LNCaP clone FGC (cell line): ENCODE measurements around the gene SLCO3A1.
"Not testable (repeated sequence)": the region's sequence is repeated elsewhere in the genome, so short reads cannot be mapped to it uniquely, and the experiment has no call there.

Experiments
- DNase-seq: peaks from one replicate; pipeline ENCODE4 v3.0.0-alpha.2; 2011; ENCODE audit warnings: low read depth
- H3K4me3 ChIP-seq: 2 replicates; pipeline ENCODE4 v1.5.1; 2011; ENCODE audit warnings: mild to moderate bottlenecking, low read depth, low read length, control low read depth
- CTCF ChIP-seq: IDR thresholded peaks from 2 replicates; pipeline ENCODE4 v1.5.1; 2012; ENCODE audit warnings: mild to moderate bottlenecking; ENCODE audit not compliant: control insufficient read depth, insufficient read depth; ENCODE audit errors: extremely low read depth

The SLCO3A1 gene

DNA sequence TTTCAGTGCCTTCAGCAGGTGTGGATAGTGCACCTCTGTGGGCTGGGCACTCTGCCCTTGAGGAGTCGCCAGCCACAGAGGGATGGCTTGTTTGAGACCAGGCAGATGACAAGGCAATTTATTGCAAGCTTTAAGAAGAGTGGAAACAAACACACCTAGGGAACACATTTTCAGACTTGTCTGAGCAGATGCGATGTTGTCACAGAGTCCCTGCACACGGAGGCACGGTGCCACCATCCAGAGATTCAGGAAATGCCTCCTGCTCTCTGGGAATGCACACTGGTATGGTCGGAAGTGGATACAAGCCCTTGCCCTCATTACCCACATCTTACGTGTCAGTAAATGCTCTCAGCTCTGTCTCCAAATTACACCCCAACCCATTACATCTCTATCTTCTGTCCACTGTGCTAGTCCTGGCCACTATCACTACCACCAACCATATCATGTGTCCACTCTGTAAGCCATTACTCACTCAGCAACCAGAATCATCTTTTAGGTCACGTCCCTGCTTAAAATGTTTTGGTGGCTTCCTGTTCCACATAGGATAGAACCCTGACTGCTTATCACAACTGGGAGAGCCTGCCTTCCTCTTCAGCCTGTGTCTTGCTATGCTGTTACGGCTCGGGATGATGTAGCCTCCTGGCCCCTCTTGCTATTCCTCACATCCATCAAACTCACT, 196.9 kb downstream of the SLCO3A1 start:
- no peak for TF ChIP-seq CTCF
- DNase-seq = no peak

GRCh38 chr15:92051716-92052115, 198.2 kb downstream of the SLCO3A1 start:
- no peak for DNase-seq
- no peak overlapping the region for H3K4me3 ChIP-seq
- no peak for TF ChIP-seq CTCF

More for the DNA sequence above, 196.9 kb downstream of the SLCO3A1 start:
- no peak overlapping the region for H3K4me3 ChIP-seq

GRCh38 chr15:92053753-92054316, 200.3 kb downstream of the SLCO3A1 start:
- H3K4me3 ChIP-seq = no peak overlapping the region
- peak; percentile 22 for TF ChIP-seq CTCF
- DNase-seq = no peak

GRCh38 chr15:92056875-92057274, 203.4 kb downstream of the SLCO3A1 start:
- no peak for DNase-seq
- TF ChIP-seq CTCF = no peak
- no peak overlapping the region for H3K4me3 ChIP-seq

DNA sequence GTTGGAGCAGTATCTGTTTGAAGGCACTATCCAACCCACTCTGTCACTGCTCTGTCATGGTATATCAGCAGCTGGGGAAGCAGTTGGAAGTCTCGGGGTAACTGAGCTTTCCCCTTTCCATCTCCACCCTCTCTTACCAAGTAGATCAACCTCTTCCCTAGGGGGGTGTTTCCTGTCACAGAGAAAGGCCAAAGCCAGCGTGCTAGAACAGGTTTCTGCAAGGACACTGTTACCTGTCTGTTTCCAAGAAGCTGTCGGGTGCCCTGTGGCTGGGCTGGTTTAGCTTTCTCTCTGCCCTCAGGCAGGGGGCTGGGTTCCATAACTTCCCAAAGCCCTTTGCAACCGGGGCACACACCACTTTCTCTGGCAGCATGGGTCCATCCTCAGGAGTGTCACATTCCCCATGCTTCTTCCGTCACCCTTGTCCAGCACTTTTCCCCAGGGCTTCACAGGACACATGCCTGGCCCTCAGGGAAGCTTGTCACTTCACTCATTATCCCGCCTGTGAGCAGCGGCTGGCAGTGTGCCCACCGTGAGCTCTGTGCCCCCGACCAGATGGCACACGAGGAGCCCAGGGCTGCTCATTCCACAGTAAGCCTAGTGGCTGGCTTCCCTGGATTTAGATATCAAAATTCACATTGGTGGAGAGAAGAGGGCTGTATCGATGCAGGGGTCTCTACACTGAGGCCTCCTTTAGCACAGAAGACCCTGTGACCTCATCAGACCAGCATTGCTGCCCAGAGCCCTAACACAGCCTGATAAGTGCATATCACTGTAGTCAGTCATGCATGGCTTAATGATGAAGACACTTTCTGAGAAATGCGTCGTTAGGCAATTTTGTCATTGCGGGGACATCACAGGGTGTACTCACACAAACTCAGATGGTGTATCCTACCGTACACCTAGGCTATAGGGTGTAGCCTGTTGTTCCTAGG, 205.8 kb downstream of the SLCO3A1 start:
- no peak overlapping the region for H3K4me3 ChIP-seq
- TF ChIP-seq CTCF = no peak
- DNase-seq = no peak

DNA sequence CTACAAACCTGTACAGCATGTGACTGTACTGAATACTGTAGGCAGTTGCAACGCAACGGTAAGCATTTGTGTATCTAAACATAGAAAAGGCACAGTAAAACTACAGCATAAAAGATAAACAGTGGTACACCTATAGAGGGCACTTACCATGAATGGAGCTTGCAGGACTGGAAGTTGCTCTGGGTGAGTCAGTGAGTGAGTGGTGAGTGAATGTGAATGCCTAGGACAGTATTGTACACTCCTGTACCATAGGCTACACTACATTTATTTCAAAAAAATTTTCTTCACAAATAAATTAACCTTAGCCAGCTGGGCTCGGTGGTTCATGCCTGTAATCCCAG, 206.4 kb downstream of the SLCO3A1 start:
- not testable (repeated sequence) for DNase-seq, H3K4me3 ChIP-seq

- H3K4me3 ChIP-seq = no peak overlapping the region
- no peak for DNase-seq
- no peak for TF ChIP-seq CTCF
Measured at GRCh38 chr15:92061511-92062195, 208.1 kb downstream of the SLCO3A1 start.
